ENCODE measurements around the gene AGBL4. TPM values are rescaled to one million over a fixed set of nuclear protein-coding genes. Genes with fewer than 3 reads are reported as not detected.

AGBL4 gene
- total RNA-seq, 1 experiment from 2014 or later, result not detected

DNA sequence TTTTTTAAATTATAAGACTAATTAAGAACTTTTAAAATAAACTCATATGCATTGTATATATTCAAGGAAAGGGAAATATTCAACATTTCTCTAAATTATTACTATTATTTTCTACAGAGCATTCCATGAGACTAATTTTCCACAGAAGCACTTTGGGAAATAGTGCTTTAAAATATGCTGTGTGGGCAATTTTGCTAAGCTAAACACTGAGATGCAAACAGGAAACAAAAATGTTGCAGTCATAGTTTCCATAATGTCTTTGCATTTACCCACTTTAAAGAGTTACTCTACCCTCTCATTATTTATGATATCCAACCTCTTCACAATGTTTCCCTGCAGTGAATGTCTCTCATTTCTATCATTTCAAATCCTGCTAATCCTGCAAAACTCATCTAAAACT, 977.4 kb downstream of the AGBL4 start:
- Histone ChIP-seq H3K27me3 (replicated peaks; ENCODE audit: control insufficient read depth, insufficient read depth, low read length) (no peaks in the 10 kb centered on the region), H3K4me1 (no peaks in the 10 kb centered on the region), H3K36me3 (ENCODE audit: control insufficient read depth, insufficient read depth, low read length) (no peaks in the 10 kb centered on the region), H3K4me3 (ENCODE audit: low read depth, low read length) (no peak overlapping the region), H3K9me3 (no peaks in the 10 kb centered on the region)
- Mint-ChIP-seq H3K9me3 (ENCODE audit: unreplicated experiment) (peaks cover 33% of the 10 kb centered on the region), H3K4me3 (ENCODE audit: unreplicated experiment) (no peak overlapping the region), H3K4me1 (ENCODE audit: low read depth, unreplicated experiment) (no peaks in the 10 kb centered on the region), H3K27ac (ENCODE audit: unreplicated experiment) (no peak overlapping the region), H3K36me3 (ENCODE audit: insufficient read depth, unreplicated experiment) (no peaks in the 10 kb centered on the region), H3K27me3 (ENCODE audit: insufficient read depth, unreplicated experiment) (no peaks in the 10 kb centered on the region)
- POLR2A ChIA-PET, result no interaction called here
- CTCF ChIA-PET, result no interaction called here
- TF ChIP-seq, protein P1, sequence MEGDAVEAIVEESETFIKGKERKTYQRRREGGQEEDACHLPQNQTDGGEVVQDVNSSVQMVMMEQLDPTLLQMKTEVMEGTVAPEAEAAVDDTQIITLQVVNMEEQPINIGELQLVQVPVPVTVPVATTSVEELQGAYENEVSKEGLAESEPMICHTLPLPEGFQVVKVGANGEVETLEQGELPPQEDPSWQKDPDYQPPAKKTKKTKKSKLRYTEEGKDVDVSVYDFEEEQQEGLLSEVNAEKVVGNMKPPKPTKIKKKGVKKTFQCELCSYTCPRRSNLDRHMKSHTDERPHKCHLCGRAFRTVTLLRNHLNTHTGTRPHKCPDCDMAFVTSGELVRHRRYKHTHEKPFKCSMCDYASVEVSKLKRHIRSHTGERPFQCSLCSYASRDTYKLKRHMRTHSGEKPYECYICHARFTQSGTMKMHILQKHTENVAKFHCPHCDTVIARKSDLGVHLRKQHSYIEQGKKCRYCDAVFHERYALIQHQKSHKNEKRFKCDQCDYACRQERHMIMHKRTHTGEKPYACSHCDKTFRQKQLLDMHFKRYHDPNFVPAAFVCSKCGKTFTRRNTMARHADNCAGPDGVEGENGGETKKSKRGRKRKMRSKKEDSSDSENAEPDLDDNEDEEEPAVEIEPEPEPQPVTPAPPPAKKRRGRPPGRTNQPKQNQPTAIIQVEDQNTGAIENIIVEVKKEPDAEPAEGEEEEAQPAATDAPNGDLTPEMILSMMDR (IDR thresholded peaks at IDR 0.05; ENCODE audit: insufficient read depth in 1 of 2, low read depth in 1 of 2, low read length in 1 of 2, severe bottlenecking in 1 of 2, unreplicated experiment in 1 of 2), result no peak
- no peak for DNase-seq
- intact Hi-C loops (cut with micrococcal nuclease; ENCODE audit: unreplicated experiment), result no loop called here
- no TSS peak for BruUV-seq (replicated peaks)

DNA sequence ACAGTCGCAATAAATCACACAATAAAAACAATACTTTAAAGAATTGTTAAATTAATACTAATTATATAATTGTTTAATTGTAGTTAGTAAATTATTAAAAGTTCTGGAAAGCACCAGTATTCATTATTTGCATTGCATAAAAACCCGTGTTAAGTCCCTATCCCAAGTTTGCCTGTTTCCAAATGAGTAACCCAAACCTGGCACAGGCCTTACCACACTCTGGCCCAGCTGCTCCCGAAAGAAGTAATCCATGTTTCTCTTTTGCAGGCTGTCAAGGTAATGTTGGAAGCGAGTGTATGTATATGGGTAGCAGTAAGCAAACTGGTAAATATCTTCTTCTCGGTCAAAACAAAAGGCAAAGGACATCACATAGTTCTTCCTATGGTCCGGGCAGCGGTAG, 978.4 kb downstream of the AGBL4 start:
- POLR2A ChIA-PET, result no interaction called here
- DNase-seq, result no peak
- no peaks in the 10 kb centered on the region for H3K27me3 ChIP-seq (replicated peaks; ENCODE audit: control insufficient read depth, insufficient read depth, low read length)
- no peaks in the 10 kb centered on the region for H3K9me3 ChIP-seq
- TF ChIP-seq, protein P1 (IDR thresholded peaks at IDR 0.05; ENCODE audit: insufficient read depth in 1 of 2, low read depth in 1 of 2, low read length in 1 of 2, severe bottlenecking in 1 of 2, unreplicated experiment in 1 of 2), result no peak
- H3K36me3 Mint-ChIP-seq (ENCODE audit: insufficient read depth, unreplicated experiment), result no peaks in the 10 kb centered on the region
- no peak overlapping the region for H3K4me3 ChIP-seq (ENCODE audit: low read depth, low read length)
- intact Hi-C loops (cut with micrococcal nuclease; ENCODE audit: unreplicated experiment), result no loop called here
- no peaks in the 10 kb centered on the region for H3K4me1 Mint-ChIP-seq (ENCODE audit: low read depth, unreplicated experiment)
- no peak overlapping the region for H3K27ac Mint-ChIP-seq (ENCODE audit: unreplicated experiment)
- H3K9me3 Mint-ChIP-seq (ENCODE audit: unreplicated experiment), result peaks cover 33% of the 10 kb centered on the region
- BruUV-seq (replicated peaks), result no TSS peak
- H3K27me3 Mint-ChIP-seq (ENCODE audit: insufficient read depth, unreplicated experiment), result no peaks in the 10 kb centered on the region
- H3K36me3 ChIP-seq (ENCODE audit: control insufficient read depth, insufficient read depth, low read length), result no peaks in the 10 kb centered on the region
- CTCF ChIA-PET, result interaction anchor here (0.6 kb wide), 1 partner anchor 9 kb away, joined by 4 read pairs; no protein-coding TSS in a partner anchor
- no peaks in the 10 kb centered on the region for H3K4me1 ChIP-seq
- no peak overlapping the region for H3K4me3 Mint-ChIP-seq (ENCODE audit: unreplicated experiment)

DNA sequence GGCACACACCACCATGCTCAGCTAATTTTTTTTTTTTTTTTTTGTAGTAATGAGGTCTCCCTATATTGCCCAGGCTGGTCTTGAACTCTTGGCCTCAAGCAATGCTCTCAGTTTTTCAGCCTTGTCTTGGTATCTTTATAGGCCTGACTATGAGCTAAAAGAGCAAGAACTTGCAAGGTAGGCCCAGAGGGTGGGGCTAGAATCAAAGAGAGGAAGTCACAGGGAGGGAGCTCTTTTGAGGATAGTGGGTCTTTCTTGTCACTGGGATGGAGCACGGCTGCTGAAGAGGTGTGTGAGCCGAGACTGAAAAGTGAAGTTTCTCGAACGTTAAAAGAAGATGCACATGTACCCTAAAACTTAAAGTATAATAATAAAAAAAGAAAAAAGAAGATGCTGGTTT, 987.1 kb downstream of the AGBL4 start:
- Mint-ChIP-seq H3K27ac (ENCODE audit: unreplicated experiment) (no peak overlapping the region), H3K36me3 (ENCODE audit: insufficient read depth, unreplicated experiment) (no peaks in the 10 kb centered on the region), H3K4me3 (ENCODE audit: unreplicated experiment) (no peak overlapping the region), H3K4me1 (ENCODE audit: low read depth, unreplicated experiment) (no peaks in the 10 kb centered on the region), H3K27me3 (ENCODE audit: insufficient read depth, unreplicated experiment) (no peaks in the 10 kb centered on the region), H3K9me3 (ENCODE audit: unreplicated experiment) (peaks cover 17% of the 10 kb centered on the region)
- peak in 1 of 2 experiments; percentile 5 for DNase-seq
- Histone ChIP-seq H3K4me1 (no peaks in the 10 kb centered on the region), H3K36me3 (ENCODE audit: control insufficient read depth, insufficient read depth, low read length) (no peaks in the 10 kb centered on the region), H3K9me3 (no peaks in the 10 kb centered on the region), H3K27me3 (replicated peaks; ENCODE audit: control insufficient read depth, insufficient read depth, low read length) (no peaks in the 10 kb centered on the region), H3K4me3 (ENCODE audit: low read depth, low read length) (no peak overlapping the region)
- CTCF ChIA-PET, result interaction anchor here (0.6 to 0.7 kb wide), 2 partner anchors 9 to 63 kb away, joined by 4 to 6 read pairs; no protein-coding TSS in a partner anchor
- POLR2A ChIA-PET, result interaction anchor here (0.5 kb wide), 1 partner anchor 730 kb away, joined by 4 read pairs; no protein-coding TSS in a partner anchor
- intact Hi-C loops (cut with micrococcal nuclease; ENCODE audit: unreplicated experiment), result no loop called here
- TF ChIP-seq, protein P1 (IDR thresholded peaks at IDR 0.05; ENCODE audit: insufficient read depth in 1 of 2, low read depth in 1 of 2, low read length in 1 of 2, severe bottlenecking in 1 of 2, unreplicated experiment in 1 of 2), result no peak
- BruUV-seq (replicated peaks), result no TSS peak
